Measurements from ENCODE around the gene TEX13A. TPM values are rescaled to one million over a fixed set of nuclear protein-coding genes. Genes with fewer than 3 reads are reported as not detected.
A peak's percentile ranks its signal among the peaks of the same experiment; 100 is the strongest.

The TEX13A gene
- polyA plus RNA-seq, 2 of the 4 experiments (the other 2 are of a cell fraction), result not detected

- Histone ChIP-seq H3K4me2 (no peak overlapping the region), H3K9me3 (no peaks in the 10 kb centered on the region), H3K4me3 (no peak overlapping the region), H3K27ac (no peak overlapping the region), H3K4me1 (no peaks in the 10 kb centered on the region)
- FAIRE-seq, result no peak
- ChIA-PET CTCF (no interaction called here), POLR2A (no interaction called here)
- no peak for ATAC-seq
- 11% methylated on average over 5 of the region's 5 CpGs for WGBS (ENCODE audit: missing lambda C conversion rate)
- TF ChIP-seq HEYL (CRISPR knock-in tag; IDR thresholded peaks at IDR 0.05), result no peak
- no peak for TF ChIP-seq ZFP36 (IDR thresholded peaks at IDR 0.05; ENCODE audit: borderline replicate concordance, partially characterized antibody)
- TF ChIP-seq HES2 (IDR thresholded peaks at IDR 0.05), result no peak
- TF ChIP-seq SREBF2 (IDR thresholded peaks at IDR 0.05), result no peak
- TF ChIP-seq EHMT2 (IDR thresholded peaks at IDR 0.05; ENCODE audit: low read depth), result no peak
- no peak for DNase-seq (ENCODE audit: low read depth in 1 of 2, low spot score in 1 of 2)
Measured at GRCh38 chrX:105226499-105226898, 6.0 kb upstream of the TEX13A start.

DNA sequence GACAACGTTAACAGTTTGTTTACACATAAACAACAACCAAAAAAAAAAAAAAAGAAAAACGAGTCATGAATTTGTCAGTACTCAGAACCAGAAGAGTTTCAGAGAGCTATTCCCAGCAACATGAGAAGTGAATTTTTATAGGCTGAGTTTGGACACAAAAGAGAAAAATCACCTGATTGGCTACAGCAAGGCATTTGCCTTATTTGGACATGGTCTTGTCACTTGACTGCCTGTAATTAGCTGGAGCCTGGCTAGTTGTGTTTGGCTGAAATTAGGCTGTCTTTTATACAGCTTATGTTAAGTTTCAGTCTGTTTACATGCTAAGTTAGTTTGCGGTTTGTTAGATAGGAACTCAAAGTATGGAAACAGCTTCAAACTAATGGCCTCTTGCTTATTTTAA, 880 bp upstream of the TEX13A start:
- H3K9me3 ChIP-seq, result no peaks in the 10 kb centered on the region
- WGBS (ENCODE audit: missing lambda C conversion rate), result 31% methylated on average over 3 of the region's 3 CpGs
- no peak for ATAC-seq
- peak; percentile 94 for FAIRE-seq
- H3K4me1 ChIP-seq, result no peaks in the 10 kb centered on the region
- no peak overlapping the region for H3K4me3 ChIP-seq
- ChIA-PET CTCF (no interaction called here), POLR2A (no interaction called here)
- no peak for TF ChIP-seq JUN (IDR thresholded peaks at IDR 0.05)
- TF ChIP-seq EHMT2 (IDR thresholded peaks at IDR 0.05; ENCODE audit: low read depth), result no peak
- no peak for TF ChIP-seq RFX5 (IDR thresholded peaks at IDR 0.05)
- no peak for TF ChIP-seq JUNB (IDR thresholded peaks at IDR 0.05)
- TF ChIP-seq HOXB5 (CRISPR knock-in tag; IDR thresholded peaks at IDR 0.05), result no peak
- no peak overlapping the region for H3K27ac ChIP-seq
- H3K4me2 ChIP-seq, result no peak overlapping the region
- no peak for DNase-seq (ENCODE audit: low read depth in 1 of 2, low spot score in 1 of 2)

GRCh38 chrX:105219454-105220401, 766 bp downstream of the TEX13A start:
- CTCF ChIA-PET, result no interaction called here
- ATAC-seq (no peak), FAIRE-seq (no peak), DNase-seq (ENCODE audit: low read depth in 1 of 2, low spot score in 1 of 2) (no peak)
- WGBS (ENCODE audit: missing lambda C conversion rate), result 44% methylated on average over 7 of the region's 26 CpGs
- H3K4me2 ChIP-seq, result no peak overlapping the region
- no peak overlapping the region for H3K4me3 ChIP-seq
- POLR2A ChIA-PET, result no interaction called here
- H3K9me3 ChIP-seq, result no peaks in the 10 kb centered on the region
- H3K4me1 ChIP-seq, result no peaks in the 10 kb centered on the region
- no peak for TF ChIP-seq EP300 (IDR thresholded peaks at IDR 0.05)
- TF ChIP-seq SREBF2 (IDR thresholded peaks at IDR 0.05), result no peak
- no peak for TF ChIP-seq KDM1A (IDR thresholded peaks at IDR 0.05; ENCODE audit: low read depth)
- no peak for TF ChIP-seq RFX5 (IDR thresholded peaks at IDR 0.05)
- no peak for TF ChIP-seq HMGXB4 (CRISPR knock-in tag; IDR thresholded peaks at IDR 0.05; ENCODE audit: borderline replicate concordance)
- no peak for TF ChIP-seq HDAC2 (IDR thresholded peaks at IDR 0.05)
- TF ChIP-seq ESRRA (IDR thresholded peaks at IDR 0.05; ENCODE audit: borderline replicate concordance, low read length), result no peak
- TF ChIP-seq NPAS2 (CRISPR knock-in tag; IDR thresholded peaks at IDR 0.05; ENCODE audit: borderline replicate concordance), result no peak
- TF ChIP-seq MAFK (IDR thresholded peaks at IDR 0.05; ENCODE audit: partially characterized antibody), result no peak
- TF ChIP-seq ZNF302 (CRISPR knock-in tag; IDR thresholded peaks at IDR 0.05), result no peak
- no peak for TF ChIP-seq EHMT2 (IDR thresholded peaks at IDR 0.05; ENCODE audit: low read depth)
- no peak overlapping the region for H3K27ac ChIP-seq

DNA sequence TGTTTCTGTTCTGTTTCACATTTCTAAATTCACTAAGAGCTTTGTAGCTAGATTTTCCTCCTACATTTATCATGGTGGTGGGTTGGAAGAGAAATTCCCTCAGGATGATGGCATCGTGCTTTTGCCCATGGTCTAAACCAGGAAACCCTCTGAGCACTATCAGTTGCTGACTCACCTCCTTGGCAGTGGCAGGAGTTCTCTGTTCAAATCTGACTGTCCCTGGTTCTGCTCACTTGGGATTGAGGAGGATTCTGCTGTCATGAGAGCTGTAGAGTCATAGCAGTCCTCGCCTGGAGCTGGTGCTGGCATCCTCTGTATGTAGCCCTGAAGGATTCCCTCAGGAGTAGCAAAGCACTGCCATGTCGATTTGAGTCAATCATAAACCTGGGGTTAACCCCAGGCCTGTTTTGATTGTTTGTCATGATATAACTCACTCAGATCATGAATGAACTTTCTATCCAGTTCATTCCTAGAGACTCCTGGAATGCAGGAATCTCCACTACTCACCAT, 9.4 kb downstream of the TEX13A start:
- ATAC-seq (no peak), FAIRE-seq (no peak), DNase-seq (ENCODE audit: low read depth in 1 of 2, low spot score in 1 of 2) (no peak)
- Histone ChIP-seq H3K9me3 (no peaks in the 10 kb centered on the region), H3K4me3 (no peak overlapping the region), H3K4me2 (no peak overlapping the region), H3K27ac (no peak overlapping the region), H3K4me1 (no peaks in the 10 kb centered on the region)
- WGBS (ENCODE audit: missing lambda C conversion rate), result 0% methylated on average over 3 of the region's 3 CpGs
- CTCF ChIA-PET, result interaction anchor here (2.1 kb wide), 1 partner anchor 21 kb away, joined by 5 read pairs; no protein-coding TSS in a partner anchor
- POLR2A ChIA-PET, result no interaction called here
- no peak for TF ChIP-seq HDAC2 (IDR thresholded peaks at IDR 0.05)
- no peak for TF ChIP-seq FOSB (CRISPR knock-in tag; IDR thresholded peaks at IDR 0.05)
- TF ChIP-seq, protein P1, sequence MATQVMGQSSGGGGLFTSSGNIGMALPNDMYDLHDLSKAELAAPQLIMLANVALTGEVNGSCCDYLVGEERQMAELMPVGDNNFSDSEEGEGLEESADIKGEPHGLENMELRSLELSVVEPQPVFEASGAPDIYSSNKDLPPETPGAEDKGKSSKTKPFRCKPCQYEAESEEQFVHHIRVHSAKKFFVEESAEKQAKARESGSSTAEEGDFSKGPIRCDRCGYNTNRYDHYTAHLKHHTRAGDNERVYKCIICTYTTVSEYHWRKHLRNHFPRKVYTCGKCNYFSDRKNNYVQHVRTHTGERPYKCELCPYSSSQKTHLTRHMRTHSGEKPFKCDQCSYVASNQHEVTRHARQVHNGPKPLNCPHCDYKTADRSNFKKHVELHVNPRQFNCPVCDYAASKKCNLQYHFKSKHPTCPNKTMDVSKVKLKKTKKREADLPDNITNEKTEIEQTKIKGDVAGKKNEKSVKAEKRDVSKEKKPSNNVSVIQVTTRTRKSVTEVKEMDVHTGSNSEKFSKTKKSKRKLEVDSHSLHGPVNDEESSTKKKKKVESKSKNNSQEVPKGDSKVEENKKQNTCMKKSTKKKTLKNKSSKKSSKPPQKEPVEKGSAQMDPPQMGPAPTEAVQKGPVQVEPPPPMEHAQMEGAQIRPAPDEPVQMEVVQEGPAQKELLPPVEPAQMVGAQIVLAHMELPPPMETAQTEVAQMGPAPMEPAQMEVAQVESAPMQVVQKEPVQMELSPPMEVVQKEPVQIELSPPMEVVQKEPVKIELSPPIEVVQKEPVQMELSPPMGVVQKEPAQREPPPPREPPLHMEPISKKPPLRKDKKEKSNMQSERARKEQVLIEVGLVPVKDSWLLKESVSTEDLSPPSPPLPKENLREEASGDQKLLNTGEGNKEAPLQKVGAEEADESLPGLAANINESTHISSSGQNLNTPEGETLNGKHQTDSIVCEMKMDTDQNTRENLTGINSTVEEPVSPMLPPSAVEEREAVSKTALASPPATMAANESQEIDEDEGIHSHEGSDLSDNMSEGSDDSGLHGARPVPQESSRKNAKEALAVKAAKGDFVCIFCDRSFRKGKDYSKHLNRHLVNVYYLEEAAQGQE (IDR thresholded peaks at IDR 0.05), result no peak
- no peak for TF ChIP-seq MAZ (IDR thresholded peaks at IDR 0.05; ENCODE audit: borderline replicate concordance, low read depth, low read length)
- no peak for TF ChIP-seq ESRRA (IDR thresholded peaks at IDR 0.05; ENCODE audit: borderline replicate concordance, low read length)
- TF ChIP-seq RCOR1 (IDR thresholded peaks at IDR 0.05; ENCODE audit: low read depth, low read length), result no peak
- no peak for TF ChIP-seq ZSCAN20 (CRISPR knock-in tag; IDR thresholded peaks at IDR 0.05)
- no peak for TF ChIP-seq HEYL (CRISPR knock-in tag; IDR thresholded peaks at IDR 0.05)

All from A549 (cell line).